Activated T-cell treated with anti-CD3 and anti-CD28 coated beads for 4 hours (primary cell): Measurements from ENCODE around the gene ATP6V0D1.
"Not testable (repeated sequence)": the region's sequence is repeated elsewhere in the genome, so short reads cannot be mapped to it uniquely, and the experiment has no call there.

Source experiments
- DNase-seq: peaks from one replicate; pipeline ENCODE4 v3.0.0-alpha.2; 2020

ATP6V0D1 gene

GRCh38 chr16:67425061-67425460 is 55.9 kb downstream of the ATP6V0D1 start:
- no peak for DNase-seq

- DNase-seq: no peak
Observed at GRCh38 chr16:67424261-67424615, 56.7 kb downstream of the ATP6V0D1 start.

GRCh38 chr16:67423611-67424260 is 57.2 kb downstream of the ATP6V0D1 start:
- no peak for DNase-seq

- no peak for DNase-seq
Observed at GRCh38 chr16:67423015-67423414, 57.9 kb downstream of the ATP6V0D1 start.

GRCh38 chr16:67421030-67421429 is 59.9 kb downstream of the ATP6V0D1 start:
- no peak for DNase-seq

- DNase-seq: no peak
Observed at GRCh38 chr16:67419931-67420330, 61.0 kb downstream of the ATP6V0D1 start.

GRCh38 chr16:67419502-67419901 is 61.5 kb downstream of the ATP6V0D1 start:
- no peak for DNase-seq

- no peak for DNase-seq
Observed at GRCh38 chr16:67417333-67418061, 63.5 kb downstream of the ATP6V0D1 start.

GRCh38 chr16:67415872-67416793 is 64.8 kb downstream of the ATP6V0D1 start, which contains the start of gene ZDHHC1:
Gene ZDHHC1, minus strand, starts transcription at chr16:67416477. Its CDS starts 8,702 bp downstream, at chr16:67407775.
- no peak for DNase-seq

- DNase-seq: not testable (repeated sequence)
Observed at GRCh38 chr16:67415421-67415820, 65.5 kb downstream of the ATP6V0D1 start.

GRCh38 chr16:67413978-67414911 is 66.7 kb downstream of the ATP6V0D1 start:
- DNase-seq: no peak

- DNase-seq: no peak
Observed at GRCh38 chr16:67412294-67412693, 68.7 kb downstream of the ATP6V0D1 start.

GRCh38 chr16:67411339-67411738 is 69.6 kb downstream of the ATP6V0D1 start:
- no peak for DNase-seq

- DNase-seq: no peak
Observed at GRCh38 chr16:67409631-67410030, 71.3 kb downstream of the ATP6V0D1 start.

GRCh38 chr16:67407788-67408452 is 73.0 kb downstream of the ATP6V0D1 start:
- no peak for DNase-seq

- DNase-seq: no peak
Observed at GRCh38 chr16:67407176-67407787, 73.7 kb downstream of the ATP6V0D1 start.

GRCh38 chr16:67406111-67406971 is 74.6 kb downstream of the ATP6V0D1 start:
- no peak for DNase-seq

- no peak for DNase-seq
Observed at GRCh38 chr16:67405336-67405735, 75.6 kb downstream of the ATP6V0D1 start.

- no peak for DNase-seq
Observed at GRCh38 chr16:67404740-67405226, 76.2 kb downstream of the ATP6V0D1 start.

- DNase-seq: no peak
Observed at GRCh38 chr16:67403976-67404555, 76.9 kb downstream of the ATP6V0D1 start.
